ENCODE data around the gene NOTCH4.

GRCh38 chr6:32203426-32204267 lies 20.2 kb downstream of the NOTCH4 start:
- TF ChIP-seq YY1 (IDR thresholded peaks at IDR 0.05; ENCODE audit: insufficient read depth, insufficient read length) (no peak), SUZ12 (IDR thresholded peaks at IDR 0.05; ENCODE audit: extremely low read depth, insufficient read depth, insufficient read length) (no peak), ZNF274 (IDR thresholded peaks at IDR 0.05; ENCODE audit: low read depth, low read length) (no peak)
